Erythroblast (primary cell): ENCODE measurements around the gene TALDO1.

ENCODE experiments used
- GATA1 ChIP-seq: IDR thresholded peaks from 2 replicates; pipeline ENCODE4 v1.6.1; 2011; ENCODE audit warnings: low read depth, mild to moderate bottlenecking, control low read depth, low read length, moderate library complexity
- POLR2A ChIP-seq: IDR thresholded peaks from 2 replicates; pipeline ENCODE4 v1.6.1; 2011; ENCODE audit warnings: mild to moderate bottlenecking, low read length

- no peak for TF ChIP-seq POLR2A
- no peak for TF ChIP-seq GATA1
Measured at GRCh38 chr11:773830-774229, 26.6 kb downstream of the TALDO1 start.
